ENCODE results near the gene APBA1.

The APBA1 gene

DNA sequence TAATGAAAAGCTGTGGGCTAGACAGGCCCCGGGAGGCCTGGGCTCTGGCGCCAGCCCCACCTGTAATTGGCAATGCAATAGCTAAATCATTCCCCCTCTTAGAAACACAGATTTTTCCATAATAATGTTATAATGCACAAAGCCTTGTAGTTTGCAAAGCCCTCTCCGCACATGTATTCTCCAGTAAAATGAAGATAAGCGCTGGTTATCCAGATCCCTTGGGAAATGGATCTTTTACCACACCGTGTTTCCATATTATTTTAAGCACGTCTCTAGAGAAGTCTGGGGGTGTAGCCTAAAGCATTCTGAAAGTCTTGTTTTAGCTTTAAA, 1.1 kb upstream of the APBA1 start:
- Mint-ChIP-seq H3K27ac (no peak overlapping the region), H3K9me3 (no peaks in the 10 kb centered on the region)

DNA sequence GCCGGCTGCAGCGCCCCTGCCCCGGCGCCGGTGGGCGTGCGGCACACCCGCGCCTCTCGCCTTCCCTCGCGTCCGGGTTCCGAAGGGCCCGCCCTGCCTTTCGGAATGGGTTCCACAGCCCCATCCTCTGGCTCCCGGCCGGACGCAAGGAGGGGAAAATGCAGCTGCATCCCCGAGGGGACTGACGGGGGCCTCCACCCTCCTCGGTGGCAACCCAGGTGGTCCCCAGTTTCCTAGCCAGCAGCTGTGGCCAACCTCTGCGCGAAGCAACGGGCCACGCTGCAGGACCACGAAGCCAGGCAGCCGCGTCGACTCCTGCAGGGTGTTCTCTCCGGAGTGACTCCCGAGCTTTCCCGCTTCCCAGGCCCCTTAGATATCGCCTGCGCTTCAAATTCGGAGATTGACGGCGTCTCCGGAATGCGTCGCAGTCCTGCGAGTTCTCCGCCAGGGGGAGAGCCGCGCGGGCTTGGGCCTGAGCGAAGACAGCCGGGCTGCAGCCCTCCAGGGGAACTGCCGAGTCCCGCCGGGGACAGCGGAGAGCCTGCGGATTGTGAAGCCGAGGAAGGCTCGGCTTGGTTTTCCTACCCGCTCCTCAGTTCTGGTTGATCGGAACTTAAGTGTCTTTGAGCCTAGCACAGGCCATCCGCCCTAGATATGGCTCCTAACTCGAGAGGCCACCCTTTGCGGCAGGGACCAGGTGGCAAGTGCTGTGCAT, 582 bp upstream of the APBA1 start:
- H3K9me3 Mint-ChIP-seq, result no peaks in the 10 kb centered on the region
- peak; percentile 89 for ATAC-seq
- H3K36me3 Mint-ChIP-seq, result no peaks in the 10 kb centered on the region
- H3K27ac Mint-ChIP-seq, result no peak overlapping the region
- H3K4me1 Mint-ChIP-seq, result peaks cover 13% of the 10 kb centered on the region
- H3K4me3 Mint-ChIP-seq, result peak overlapping the region; percentile 71
- DNase-seq (ENCODE audit: low spot score in 2 of 2), result peak; percentile 42 to 78

More for the DNA sequence above, 1.1 kb upstream of the APBA1 start:
- Mint-ChIP-seq H3K36me3 (no peaks in the 10 kb centered on the region), H3K4me1 (peaks cover 13% of the 10 kb centered on the region), H3K4me3 (peak overlapping the region; percentile 71)
- DNase-seq (ENCODE audit: low spot score in 2 of 2) (no peak), ATAC-seq (no peak)

DNA sequence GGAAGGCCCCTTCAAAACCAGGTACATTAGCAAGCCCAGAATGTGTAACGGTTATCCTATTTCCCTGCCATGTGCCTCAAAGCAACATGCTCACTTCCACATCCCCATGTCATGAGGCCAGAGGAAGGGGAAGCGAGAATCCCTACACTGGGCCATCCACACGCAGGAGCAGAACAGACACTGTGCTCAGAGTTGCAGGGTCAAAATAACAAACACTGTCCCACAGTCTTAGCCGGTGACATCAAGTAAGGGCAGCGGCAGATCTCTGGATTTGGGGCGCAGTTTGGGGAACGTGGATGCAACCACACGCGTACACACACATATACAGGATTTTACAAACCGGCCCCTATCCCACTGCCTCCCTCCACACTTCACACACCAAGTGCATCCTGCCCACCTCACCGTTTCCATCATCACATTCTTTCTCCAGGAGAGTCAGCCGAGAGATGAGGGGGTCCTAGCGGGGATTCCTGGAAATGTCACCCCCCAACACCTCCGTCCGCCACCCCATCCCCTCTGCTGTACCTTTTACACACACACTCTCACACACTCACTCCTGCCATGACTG, 776 bp downstream of the APBA1 start:
- ATAC-seq (no peak), DNase-seq (ENCODE audit: low spot score in 2 of 2) (no peak)
- Mint-ChIP-seq H3K9me3 (no peaks in the 10 kb centered on the region), H3K27ac (no peak overlapping the region), H3K36me3 (no peaks in the 10 kb centered on the region), H3K4me1 (peaks cover 13% of the 10 kb centered on the region), H3K4me3 (peak overlapping the region; percentile 23)

DNA sequence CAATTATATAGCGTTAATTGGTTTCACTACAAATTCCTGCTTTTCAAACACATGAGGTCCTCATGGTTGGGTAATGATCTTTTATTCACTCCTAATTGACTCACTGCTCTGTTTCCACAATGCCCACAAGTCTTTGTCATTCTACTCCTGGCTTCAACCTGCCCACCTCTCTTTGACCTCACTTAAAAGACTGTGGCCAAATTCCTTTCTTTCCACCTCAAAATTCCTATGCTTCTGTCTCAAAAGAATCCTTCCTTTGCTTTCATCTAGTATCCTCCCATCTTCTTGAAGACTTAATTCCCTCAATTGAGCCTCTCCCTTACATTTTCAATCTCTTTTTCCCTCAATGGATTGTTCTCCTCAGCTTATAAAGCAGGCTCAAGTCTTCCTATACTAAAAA, 4.9 kb downstream of the APBA1 start:
- Mint-ChIP-seq H3K4me3 (no peak overlapping the region), H3K36me3 (no peaks in the 10 kb centered on the region), H3K27ac (no peak overlapping the region), H3K4me1 (no peaks in the 10 kb centered on the region), H3K9me3 (no peaks in the 10 kb centered on the region)
- DNase-seq (ENCODE audit: low spot score in 2 of 2) (no peak), ATAC-seq (no peak)

DNA sequence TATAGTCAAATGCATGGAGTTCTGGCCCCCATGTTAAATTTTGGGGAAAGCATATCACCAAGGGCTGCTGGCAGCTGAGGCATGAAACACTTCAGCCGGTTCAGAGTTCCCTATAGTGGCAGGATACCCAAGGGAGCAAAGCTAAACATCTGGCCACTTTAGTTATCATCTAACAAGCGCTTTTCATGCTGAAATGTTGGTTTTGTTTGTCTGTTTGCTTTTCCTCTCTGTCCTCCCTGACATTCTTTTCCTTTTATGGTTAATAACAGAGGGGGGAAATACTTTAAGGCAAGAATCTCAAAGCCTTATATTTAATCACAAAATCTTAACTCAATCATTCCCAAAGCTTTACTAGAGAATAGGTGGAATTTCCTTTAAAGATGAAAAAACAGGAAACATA, 11.9 kb downstream of the APBA1 start:
- Mint-ChIP-seq H3K27ac (no peak overlapping the region), H3K9me3 (no peaks in the 10 kb centered on the region), H3K4me3 (no peak overlapping the region), H3K36me3 (no peaks in the 10 kb centered on the region), H3K4me1 (no peaks in the 10 kb centered on the region)
- DNase-seq (ENCODE audit: low spot score in 2 of 2) (no peak), ATAC-seq (no peak)

DNA sequence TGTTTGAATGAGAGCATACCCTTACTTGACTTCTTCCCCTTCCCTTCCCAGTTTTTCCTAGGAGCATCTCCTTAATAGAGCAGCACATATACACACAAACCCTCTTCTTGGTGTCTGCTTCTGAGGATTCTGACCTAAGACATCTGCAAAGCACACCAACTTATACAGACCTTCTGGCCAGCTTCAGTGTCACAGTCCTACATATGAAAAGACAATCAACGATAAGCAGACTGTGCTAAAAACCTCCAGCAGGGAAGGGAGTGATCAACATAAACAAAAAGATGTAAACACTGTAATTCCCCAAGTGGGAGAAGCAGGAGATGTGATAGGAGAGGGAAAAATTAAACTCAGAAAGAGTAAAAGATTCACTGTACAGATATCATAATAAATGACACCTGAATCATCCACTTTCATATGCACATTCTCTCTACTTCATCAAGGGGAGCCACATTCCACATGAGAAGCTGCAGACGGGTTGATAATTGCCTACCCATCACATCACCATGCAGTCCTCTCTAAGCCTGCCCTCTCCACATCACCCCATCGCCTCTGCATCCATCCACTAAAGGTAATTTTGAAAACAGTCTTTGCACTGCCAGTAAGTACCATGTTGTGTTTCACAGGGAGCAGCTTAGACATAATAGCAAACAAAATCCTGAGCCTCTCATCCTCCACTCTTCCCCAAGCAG, 13.0 kb downstream of the APBA1 start:
- H3K4me1 Mint-ChIP-seq, result no peaks in the 10 kb centered on the region
- DNase-seq (ENCODE audit: low spot score in 2 of 2), result no peak
- H3K27ac Mint-ChIP-seq, result no peak overlapping the region
- H3K36me3 Mint-ChIP-seq, result no peaks in the 10 kb centered on the region
- no peaks in the 10 kb centered on the region for H3K9me3 Mint-ChIP-seq
- H3K4me3 Mint-ChIP-seq, result no peak overlapping the region
- ATAC-seq, result no peak

DNA sequence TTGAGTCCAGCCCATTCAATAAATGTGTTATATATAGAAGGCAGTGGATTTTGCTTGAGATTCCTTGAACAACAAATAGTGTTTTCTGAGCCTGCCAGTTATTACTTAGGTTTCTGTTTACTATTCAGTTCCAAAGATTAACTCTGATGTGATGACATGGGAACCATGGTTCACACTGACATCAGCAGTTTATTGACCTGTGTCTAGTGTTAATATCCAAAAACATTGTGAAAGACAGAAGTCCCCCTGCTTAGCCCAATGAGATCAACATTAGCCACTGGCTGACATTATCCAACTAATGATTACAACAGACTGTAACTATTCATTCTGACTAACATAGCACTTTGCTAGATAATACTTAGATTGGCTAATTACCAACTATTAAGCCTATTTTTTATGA, 14.9 kb downstream of the APBA1 start:
- no peaks in the 10 kb centered on the region for H3K9me3 Mint-ChIP-seq
- H3K36me3 Mint-ChIP-seq, result no peaks in the 10 kb centered on the region
- ATAC-seq (no peak), DNase-seq (ENCODE audit: low spot score in 2 of 2) (no peak)
- H3K4me1 Mint-ChIP-seq, result no peaks in the 10 kb centered on the region
- H3K4me3 Mint-ChIP-seq, result no peak overlapping the region
- H3K27ac Mint-ChIP-seq, result no peak overlapping the region

DNA sequence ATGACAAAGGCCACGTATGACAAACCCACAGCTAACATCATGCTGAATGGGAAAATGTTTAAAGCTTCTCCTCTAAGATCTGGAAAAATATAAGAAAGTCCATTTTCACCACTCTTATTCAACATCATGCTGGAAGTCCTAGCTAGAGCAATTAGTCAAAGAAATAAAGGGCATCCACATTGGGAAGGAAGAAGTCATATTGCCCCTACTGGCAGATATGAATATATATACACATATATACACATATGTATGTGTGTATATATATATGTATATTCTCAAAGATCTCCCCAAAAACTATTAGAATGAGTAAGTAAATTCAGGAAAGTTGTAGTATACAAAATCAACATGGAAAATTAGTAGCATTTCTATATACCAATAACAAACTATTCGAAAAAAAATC, 17.1 kb downstream of the APBA1 start:
- ATAC-seq, result no peak
- no peak overlapping the region for H3K4me3 Mint-ChIP-seq
- no peak overlapping the region for H3K27ac Mint-ChIP-seq
- no peak for DNase-seq (ENCODE audit: low spot score in 2 of 2)
- no peaks in the 10 kb centered on the region for H3K36me3 Mint-ChIP-seq
- no peaks in the 10 kb centered on the region for H3K4me1 Mint-ChIP-seq
- H3K9me3 Mint-ChIP-seq, result no peaks in the 10 kb centered on the region

DNA sequence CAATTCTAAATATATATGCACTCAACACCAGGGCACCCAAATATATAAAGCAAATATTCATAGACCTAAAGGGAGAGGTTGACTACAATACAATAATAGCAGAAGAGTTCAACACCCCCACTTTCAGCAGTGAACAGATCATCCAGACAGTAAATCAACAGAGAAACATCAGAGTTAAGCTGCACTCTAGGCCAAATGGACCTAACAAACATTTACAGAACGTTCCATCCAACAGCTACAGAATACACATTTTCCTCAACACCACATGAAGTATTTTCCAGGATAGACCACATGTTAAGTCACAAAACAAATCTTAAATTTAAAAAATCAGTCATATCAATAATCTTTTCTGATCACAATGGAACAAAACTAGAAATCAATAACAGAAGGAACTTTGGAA, 18.9 kb downstream of the APBA1 start:
- Mint-ChIP-seq H3K4me3 (no peak overlapping the region), H3K4me1 (no peaks in the 10 kb centered on the region), H3K27ac (no peak overlapping the region), H3K9me3 (no peaks in the 10 kb centered on the region), H3K36me3 (no peaks in the 10 kb centered on the region)
- no peak for ATAC-seq
- DNase-seq (ENCODE audit: low spot score in 2 of 2), result no peak

DNA sequence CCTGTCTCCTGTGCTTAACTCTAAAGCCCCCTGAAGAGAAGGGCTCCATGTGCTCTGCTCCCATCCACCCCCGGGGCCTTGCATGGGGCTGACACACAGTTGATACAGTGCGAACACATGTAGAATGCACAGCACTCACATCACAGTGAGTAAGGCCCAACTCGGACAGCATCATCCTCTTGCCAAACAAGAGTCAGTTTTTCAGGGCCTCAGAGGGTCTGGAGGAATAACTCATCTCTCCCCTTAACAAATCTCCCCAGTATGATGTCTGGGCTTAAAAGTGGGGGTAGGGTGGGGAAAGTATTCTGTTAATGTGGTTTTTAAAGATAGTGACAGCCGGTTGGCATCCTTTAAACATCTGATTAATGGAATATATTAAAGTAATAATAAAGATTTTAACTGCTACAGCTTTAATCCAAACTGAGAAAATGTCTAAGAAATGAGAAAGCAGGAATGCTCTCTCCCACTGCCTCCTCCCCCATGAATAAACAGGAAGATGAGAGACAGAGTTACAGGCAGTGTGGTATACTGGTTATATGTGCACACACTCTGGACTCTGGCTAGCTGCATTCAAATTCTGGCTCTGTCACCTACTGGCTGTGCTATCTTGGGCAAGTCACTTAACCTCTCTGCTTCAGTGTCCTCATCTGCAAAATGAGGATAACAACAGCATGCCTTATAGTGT, 22.5 kb downstream of the APBA1 start:
- Mint-ChIP-seq H3K36me3 (no peaks in the 10 kb centered on the region), H3K4me3 (no peak overlapping the region), H3K27ac (no peak overlapping the region), H3K9me3 (no peaks in the 10 kb centered on the region), H3K4me1 (no peaks in the 10 kb centered on the region)
- ATAC-seq (no peak), DNase-seq (ENCODE audit: low spot score in 2 of 2) (no peak)

DNA sequence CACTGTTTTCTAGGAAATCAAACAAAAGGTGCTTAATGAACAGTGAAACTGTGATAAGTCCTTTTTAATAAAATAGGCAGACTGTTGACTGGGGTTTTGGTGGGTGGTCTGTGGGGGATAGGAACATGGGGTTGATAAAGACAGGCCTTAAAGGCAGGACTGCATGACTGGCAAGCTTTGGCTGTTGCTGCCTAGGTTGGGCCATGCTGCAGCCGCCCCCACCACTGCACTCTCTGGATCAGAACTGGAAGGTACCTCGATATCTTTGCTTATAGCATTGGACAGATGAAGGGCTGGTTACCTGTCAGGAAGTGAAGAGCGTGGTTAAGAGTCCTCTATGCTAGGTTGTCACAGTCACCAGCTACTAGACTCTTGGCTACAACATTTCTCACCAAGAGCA, 24.4 kb downstream of the APBA1 start:
- no peaks in the 10 kb centered on the region for H3K36me3 Mint-ChIP-seq
- H3K27ac Mint-ChIP-seq, result no peak overlapping the region
- no peaks in the 10 kb centered on the region for H3K9me3 Mint-ChIP-seq

DNA sequence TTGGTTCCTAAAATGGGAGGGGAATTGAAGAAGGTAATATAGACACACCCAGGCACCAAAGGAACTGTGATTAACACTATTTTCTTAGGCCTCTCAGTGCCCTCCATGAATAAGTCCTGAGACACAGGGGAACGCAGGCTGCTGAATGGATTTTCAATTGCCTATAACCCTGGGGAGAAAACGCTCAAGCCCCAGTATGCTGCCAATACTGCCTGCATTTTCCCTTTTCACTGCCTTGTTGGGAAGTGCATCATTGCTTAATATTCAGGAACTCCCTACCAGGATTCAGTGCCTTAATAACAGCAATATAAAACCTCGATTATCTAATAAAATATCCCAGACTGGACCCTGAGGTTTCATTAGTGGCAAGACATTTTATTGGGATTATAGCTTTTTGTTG, 25.4 kb downstream of the APBA1 start:
- Mint-ChIP-seq H3K9me3 (no peaks in the 10 kb centered on the region), H3K27ac (no peak overlapping the region), H3K4me3 (no peak overlapping the region), H3K4me1 (no peaks in the 10 kb centered on the region), H3K36me3 (no peaks in the 10 kb centered on the region)
- DNase-seq (ENCODE audit: low spot score in 2 of 2), result no peak
- no peak for ATAC-seq

More for the DNA sequence above, 24.4 kb downstream of the APBA1 start:
- Mint-ChIP-seq H3K4me1 (no peaks in the 10 kb centered on the region), H3K4me3 (no peak overlapping the region)
- ATAC-seq (no peak), DNase-seq (ENCODE audit: low spot score in 2 of 2) (no peak)

DNA sequence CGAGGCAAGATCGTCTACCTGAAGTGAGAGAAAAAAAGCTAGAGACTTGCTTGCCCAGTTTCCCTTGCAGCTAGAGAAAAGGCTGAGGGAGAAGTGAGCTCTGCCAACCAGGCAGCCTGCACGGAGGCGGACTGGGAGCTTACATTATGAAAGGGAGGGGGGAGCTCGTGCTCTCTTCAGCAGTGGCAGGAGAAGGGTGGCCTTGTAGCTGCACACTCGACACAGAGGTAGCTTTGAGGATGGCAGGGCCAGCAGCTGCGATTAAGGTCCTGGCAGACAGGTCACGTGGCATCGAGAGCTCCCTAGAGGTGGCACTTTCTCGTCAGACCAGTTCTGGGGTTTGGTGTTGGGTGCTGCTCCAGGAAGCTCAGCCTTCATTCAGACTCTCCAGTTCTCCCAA, 26.7 kb downstream of the APBA1 start:
- Mint-ChIP-seq H3K4me3 (no peak overlapping the region), H3K36me3 (no peaks in the 10 kb centered on the region), H3K27ac (no peak overlapping the region), H3K4me1 (no peaks in the 10 kb centered on the region), H3K9me3 (no peaks in the 10 kb centered on the region)
- ATAC-seq (no peak), DNase-seq (ENCODE audit: low spot score in 2 of 2) (no peak)

DNA sequence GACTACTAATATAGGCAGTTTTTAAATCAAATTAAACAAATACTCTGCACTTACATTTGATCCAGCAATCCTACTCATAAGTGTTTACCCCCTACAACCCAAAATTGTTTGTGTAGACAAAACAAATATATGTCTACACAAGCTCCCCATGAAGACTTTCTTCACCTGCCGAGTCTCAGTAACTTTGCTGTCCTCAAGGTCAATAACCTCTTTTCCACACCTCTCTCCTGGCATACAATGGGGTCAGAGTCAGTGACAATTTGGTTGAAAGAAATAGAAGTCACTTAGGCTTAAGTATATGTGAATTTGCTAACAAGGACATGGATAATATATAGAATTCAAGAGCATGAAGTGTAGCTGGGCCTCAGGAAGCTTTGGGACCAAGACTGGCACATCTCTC, 29.1 kb downstream of the APBA1 start:
- DNase-seq (ENCODE audit: low spot score in 2 of 2), result no peak
- Mint-ChIP-seq H3K4me1 (no peaks in the 10 kb centered on the region), H3K9me3 (no peaks in the 10 kb centered on the region), H3K36me3 (no peaks in the 10 kb centered on the region), H3K4me3 (no peak overlapping the region), H3K27ac (no peak overlapping the region)
- ATAC-seq, result no peak

DNA sequence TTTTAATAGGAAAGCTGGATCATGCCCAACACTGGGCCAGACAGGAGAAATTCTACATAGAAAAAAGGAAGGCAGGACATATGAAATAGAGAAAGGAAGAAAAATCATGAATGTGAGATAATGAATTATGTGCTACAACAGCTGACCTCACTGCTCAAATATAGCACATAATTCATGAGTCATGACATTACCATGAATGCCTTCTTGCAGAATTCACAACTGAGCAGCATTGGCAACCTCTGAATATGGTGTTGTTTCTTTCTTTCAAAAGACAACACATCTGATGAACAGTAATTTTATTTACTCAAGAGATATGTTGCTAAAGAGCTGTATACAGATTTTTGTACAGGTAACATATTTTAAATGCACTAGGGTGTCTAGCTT, 34.4 kb downstream of the APBA1 start:
- Mint-ChIP-seq H3K4me3 (no peak overlapping the region), H3K4me1 (no peaks in the 10 kb centered on the region), H3K27ac (no peak overlapping the region), H3K9me3 (no peaks in the 10 kb centered on the region), H3K36me3 (no peaks in the 10 kb centered on the region)
- ATAC-seq (no peak), DNase-seq (ENCODE audit: low spot score in 2 of 2) (no peak)
